Limb (tissue), 2 donors: Measurements from ENCODE around the gene TNFSF8.

Experiments
- DNase-seq, 2 donors: peaks; one replicate each; pipeline ENCODE4 v3.0.0-alpha.2; 2016; ENCODE audit errors: extremely low spot score in 2 of 2

Gene TNFSF8, protein sequence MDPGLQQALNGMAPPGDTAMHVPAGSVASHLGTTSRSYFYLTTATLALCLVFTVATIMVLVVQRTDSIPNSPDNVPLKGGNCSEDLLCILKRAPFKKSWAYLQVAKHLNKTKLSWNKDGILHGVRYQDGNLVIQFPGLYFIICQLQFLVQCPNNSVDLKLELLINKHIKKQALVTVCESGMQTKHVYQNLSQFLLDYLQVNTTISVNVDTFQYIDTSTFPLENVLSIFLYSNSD

DNA sequence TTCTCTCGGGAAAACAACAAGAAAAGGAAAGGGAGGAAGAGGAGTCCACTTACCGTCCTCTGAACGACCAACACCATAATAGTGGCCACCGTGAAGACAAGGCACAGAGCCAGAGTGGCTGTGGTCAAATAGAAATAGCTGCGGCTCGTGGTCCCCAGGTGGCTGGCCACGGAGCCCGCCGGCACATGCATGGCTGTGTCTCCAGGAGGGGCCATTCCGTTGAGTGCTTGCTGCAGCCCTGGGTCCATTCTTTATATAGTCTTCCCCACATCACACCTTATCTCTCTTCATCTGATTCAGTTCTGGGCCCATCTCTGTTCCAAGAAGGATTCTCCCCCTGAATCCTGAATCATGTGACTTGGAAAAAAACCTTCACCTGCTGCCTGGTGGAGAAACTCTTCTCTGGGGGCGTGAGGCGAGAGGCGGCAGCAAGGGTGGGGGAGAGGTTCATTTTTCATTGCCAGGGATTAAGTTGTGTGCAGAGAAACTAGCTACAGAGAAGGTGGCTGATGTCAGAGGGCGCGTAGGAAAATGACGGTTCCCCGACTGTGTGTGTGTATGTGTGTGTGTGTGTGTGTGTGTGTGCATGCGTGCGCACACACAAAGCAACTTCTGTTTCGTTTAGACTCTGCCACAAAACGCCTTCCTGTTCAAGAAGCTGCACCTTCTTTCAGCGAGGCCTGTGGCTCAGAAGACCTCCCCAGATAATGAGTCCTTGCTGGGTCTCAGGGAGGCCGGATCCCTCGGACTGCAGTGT, at the start of gene TNFSF8:
Gene TNFSF8 (minus strand): TSS at position 536 of the 757 bp plus-strand sequence. CDS start 288 bp downstream, at position 248.
- no peak for DNase-seq

DNA sequence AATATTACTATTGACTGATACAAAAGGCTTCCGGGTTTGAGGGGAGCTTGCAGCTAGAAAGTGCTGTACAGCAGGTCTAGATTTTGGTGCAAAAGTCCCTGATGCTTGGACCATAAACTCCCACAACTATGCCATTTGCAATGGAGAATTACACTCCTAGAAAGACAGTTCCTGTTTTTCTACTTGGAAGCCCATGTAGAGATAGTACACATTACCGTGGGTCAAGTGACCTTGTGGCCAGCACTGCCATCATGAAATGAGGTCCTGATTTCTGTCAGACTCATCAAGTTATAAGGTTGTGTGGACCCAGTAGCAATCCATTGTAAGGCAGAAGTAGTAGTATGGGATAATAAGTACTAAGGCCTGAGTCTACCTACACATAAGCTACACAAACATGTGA, 42.8 kb upstream of the TNFSF8 start:
- DNase-seq, result no peak

DNA sequence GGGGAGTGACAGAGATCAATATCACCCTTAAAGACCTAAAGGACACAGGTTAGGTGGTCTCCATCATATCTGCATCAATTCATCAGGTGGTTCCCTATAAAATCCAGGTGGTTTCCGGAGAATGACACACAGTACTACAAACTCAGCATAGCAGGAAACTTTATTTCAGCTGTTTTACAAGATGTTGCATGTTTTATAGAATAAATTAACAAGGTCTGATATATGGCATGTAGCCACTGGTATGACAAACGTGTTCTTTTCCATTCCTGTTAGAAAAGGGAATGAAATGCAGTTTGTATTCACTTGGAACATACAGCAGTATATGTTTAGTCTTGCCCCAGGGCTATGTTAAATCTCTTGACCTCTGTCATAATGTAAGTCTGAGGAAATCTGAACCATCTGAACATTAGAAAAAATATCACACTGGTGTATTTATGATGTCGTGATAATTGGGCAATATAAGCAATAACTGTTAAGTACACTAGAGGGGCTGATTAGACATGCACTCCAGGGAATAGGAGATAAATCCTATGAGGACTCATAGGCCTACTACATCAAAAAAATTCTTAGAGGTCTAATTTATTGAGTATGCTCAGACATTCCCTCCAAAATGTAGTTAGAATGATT, 42.2 kb upstream of the TNFSF8 start:
- DNase-seq, result no peak

DNA sequence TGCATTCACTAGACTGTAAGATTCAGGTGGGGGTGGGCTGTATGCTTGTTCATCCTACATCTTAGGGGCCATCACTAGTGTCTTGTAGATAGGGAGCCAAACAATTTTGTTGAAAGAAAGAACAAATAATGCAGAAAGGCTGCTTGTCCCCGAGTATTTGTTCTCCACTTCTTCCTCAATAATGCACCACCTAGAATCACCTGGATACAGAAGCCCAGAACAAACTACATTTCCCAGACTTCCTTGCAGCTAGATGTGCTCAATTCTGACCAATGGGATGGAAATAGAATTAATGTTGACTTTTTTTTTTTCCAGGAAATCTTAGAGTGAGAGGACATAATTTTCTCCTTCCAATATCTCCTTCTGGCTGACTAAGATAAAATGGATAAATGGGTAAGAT, 38.9 kb upstream of the TNFSF8 start:
- no peak for DNase-seq

DNA sequence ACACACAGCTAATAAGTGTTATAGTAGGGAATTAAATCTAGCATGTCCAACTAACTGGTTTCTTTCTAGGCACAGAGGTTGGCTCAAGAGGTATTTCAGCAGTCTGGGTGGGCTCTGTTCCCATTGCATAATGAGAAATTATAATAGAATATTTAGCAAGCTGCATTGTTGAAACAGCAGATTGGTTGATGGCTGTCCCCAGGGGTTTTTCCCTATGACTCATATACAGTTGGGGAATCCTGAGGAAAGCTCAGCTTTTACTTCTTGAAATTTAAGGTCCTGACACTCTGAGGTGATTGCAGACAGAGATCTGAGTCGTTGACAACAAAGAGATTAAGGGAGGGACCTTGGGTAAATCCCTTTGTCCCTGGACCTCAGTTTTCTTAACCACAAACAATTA, 38.3 kb upstream of the TNFSF8 start:
- DNase-seq, result no peak

DNA sequence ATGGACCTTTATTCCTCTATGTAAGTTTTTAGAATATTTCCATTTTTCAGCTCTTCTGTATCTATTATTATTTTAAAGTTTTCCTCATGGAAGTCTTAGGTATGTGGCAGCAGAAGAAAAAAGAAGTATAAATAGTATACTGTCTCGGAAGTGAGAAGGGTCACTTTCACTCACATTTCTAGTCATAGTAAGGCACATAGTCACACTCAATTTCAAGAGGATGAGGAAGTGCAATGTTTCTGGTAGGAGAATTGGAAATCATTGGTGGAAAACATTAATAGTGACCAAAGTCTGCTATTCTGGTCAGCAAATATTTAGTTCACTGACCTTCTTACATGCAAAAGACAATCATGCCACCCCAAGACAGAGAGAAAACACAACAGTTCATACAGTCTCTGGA, 35.2 kb upstream of the TNFSF8 start:
- no peak for DNase-seq

DNA sequence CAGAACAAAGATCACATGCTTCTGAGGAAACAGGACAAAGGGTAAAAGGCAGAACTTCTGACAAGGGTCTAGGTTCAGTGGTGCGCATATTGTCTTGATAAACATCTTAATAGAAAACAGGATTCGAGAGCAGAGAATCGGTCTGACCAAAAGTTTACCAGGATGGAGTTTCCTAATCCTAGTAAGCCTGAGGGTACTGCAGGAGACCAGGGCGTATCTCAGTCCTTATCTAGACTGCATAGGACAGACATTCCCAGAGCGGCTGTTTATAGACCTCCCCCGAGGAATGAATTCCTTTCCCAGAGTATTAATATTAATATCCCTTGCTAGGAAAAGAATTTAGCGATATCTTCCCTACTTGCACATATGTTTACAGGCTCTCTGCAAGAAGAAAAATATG, 32.4 kb upstream of the TNFSF8 start:
- no peak for DNase-seq

DNA sequence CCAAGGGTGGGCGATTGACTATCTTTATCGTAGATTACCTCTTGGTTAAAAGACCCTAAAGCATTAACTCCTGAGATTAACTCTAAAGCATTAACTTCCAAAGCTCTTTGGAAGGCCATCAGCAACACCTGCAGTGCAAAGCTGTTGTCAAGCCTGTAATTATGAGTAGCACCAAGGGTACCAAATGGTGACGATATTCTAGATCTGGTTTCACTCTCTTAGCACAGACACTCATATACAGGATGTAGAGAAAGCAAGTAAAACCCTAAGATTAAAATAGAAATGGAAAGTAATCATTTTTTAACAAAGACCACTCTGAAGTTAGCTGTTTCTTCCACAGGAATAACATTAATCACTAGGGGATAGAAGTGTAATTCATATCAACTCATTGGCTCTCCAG, 29.9 kb upstream of the TNFSF8 start:
- no peak for DNase-seq

DNA sequence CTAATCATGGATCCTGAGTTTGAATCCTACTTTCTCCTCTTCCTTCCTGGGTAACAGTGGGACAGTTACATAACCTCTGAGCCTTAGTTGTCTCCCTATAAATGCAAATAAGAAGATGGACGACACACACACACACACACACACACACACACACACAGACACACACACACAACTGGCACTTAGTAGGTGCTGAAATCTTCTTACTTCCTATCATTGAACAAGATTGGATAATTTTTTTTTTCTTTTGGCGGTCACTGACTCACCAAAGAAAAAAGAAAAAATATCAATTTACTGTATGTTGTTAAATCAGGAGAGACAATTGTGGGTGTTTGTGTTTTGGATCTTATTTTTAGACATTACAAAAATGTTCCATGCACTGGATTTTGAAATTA, 28.4 kb upstream of the TNFSF8 start:
- no peak for DNase-seq

DNA sequence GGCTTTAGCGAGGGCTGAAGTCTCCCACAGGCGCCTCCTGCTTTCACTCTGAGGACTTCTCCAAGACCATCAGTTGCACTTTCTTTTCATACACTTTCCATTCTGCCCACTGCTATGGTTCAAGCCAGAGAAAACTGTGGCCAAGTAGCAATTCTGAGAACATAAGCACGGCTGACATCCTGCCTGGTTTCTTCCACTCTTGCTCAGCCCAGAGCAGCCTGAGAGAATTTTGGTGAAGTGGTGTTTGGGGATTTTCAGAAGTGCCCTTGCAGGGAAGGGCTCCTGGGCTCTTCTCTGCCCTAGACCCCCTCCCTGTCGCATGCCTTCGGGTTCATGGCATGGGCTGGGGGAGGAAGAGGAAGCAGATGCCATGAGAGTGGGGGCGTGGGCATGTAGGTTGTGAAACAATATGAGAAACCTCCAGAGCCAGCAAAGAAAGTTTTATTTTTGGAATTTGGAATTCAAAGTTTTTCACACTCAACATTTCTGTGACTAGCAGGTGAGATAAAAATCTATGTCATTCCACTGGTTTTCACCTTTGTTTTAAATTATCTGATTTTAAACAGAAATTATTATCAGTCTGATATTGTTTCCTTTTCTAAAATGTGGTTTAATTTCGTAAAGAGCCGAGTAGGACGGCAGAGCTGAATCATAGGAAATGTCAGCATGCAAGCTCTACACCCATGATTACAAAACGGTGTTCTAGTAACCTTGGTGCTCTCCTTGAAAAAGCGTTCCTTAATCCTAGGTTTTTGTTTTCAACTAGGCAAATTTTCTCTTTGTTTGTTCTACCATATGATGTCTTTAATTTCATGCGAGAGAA, 27.8 kb upstream of the TNFSF8 start:
- no peak for DNase-seq

DNA sequence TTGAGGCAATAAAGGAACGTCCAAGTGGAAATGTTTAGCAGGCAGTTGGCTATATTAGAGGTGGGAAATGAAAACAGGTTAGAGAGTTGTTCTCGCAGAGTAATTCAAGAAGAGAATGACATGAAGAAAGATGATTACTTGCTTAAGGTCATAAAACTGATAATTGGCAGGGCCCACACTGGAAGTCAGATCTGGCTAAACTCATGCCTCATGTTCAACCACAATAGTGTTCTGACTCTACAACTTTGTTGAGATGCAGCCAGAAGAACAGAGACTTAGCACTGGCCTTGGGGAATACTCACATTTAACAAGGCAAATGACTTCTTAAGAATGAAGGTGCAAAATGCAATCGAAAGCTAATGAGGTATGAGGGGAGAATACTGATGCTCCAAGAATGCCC, 27.2 kb upstream of the TNFSF8 start:
- no peak for DNase-seq

DNA sequence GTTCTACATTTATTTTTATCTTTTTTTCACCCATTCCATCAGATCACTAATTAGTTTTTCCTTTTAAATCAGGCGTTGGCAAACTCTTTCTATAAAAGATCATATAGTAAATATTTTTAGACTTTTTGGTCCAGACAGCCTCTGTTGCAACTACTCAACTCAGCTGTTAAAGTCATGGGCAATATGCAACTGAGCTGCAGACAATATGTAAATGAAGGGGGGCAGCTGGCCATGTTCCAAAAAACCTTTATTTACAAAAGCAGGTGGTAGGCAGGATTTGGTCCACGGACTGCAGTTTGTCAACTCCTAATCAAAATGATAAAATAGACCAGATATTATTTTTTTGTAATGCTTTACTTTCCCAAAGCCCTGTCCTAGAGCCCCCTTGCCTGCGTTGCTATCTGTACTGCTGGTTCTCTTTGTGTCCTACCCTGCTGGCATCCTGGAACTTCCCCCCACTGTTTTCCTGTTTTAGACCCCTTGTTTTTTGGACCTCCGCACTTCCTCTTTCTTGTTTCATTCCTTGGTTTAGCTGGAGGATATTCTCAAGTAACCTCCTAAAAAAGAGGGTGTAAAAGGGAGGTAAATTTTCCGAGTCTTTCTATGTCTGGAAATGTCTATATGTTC, 24.7 kb upstream of the TNFSF8 start:
- DNase-seq, result no peak

DNA sequence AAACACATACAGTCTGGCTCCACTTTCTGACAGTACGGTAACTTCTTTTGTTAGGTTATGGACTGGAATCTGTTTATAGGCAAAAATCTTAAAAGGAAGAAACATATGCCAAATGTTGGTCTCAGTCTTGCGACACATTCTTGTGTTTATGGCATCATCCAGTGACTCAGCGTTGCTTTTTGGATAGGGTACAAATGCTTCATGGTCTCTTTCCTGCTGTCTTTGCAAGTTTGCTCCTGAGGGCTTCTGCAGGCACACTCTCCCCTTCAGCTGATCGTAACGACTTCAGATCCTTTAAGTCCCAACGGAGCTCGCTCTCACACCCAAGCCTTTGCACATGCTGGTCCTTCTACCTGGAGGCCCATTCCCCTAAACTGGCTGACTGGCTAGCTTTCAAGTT, 23.6 kb upstream of the TNFSF8 start:
- no peak for DNase-seq

DNA sequence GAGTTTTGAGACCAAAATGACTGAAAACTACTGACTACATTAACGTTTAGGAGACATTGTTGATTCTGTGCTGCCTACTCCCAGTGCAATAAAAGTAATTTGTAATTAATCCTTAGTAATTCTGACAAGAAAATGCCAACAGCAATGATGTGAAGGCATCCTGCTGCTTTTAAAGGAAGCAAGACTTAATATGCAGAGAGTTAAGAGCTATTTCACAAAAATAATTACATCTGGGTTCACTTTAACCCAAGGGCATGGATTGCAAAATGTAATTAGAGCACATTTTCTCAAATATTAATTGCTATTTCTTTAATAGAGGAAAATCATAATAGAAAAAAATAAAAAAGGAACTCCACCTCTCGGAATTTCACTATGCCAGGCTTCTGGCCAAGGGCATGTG, 22.7 kb upstream of the TNFSF8 start:
- no peak for DNase-seq

DNA sequence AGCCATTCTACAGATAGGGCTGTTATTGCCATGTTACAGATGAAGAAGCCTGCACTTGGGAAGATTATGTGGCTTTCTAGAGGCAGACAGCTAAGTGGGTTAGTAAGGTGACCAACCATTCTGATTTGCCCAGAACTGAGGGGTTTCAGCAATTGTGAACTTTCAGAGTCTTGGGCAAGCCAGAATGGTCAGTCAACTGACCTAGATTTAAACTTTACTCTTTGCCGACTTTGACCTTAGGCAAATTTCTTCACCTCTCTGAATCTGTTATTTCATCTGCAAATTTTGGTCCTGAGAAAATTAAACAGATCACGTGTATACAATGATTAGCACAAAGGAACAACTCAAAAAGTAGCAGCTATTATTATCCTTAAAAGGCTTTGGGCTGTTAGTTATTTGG, 20.4 kb upstream of the TNFSF8 start:
- DNase-seq, result no peak

DNA sequence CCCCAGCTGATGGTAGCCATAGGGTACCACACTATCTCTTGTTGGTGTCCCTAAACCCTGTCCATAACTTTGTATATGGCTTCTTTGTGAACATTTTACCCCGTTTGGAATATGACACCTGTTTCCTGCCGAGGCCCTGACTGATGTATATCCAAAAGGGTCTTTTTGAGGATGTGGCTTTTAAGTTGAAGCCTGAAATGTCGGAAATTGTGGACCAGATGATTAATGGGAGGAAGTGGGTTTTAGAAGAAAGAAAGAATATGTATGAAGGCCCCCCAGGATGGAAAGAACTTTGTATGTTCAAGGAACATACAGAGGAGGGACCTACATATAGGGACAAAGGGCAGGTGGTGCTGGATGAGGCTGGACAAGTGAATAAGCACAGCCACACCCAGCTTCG, 16.7 kb upstream of the TNFSF8 start:
- DNase-seq, result no peak

DNA sequence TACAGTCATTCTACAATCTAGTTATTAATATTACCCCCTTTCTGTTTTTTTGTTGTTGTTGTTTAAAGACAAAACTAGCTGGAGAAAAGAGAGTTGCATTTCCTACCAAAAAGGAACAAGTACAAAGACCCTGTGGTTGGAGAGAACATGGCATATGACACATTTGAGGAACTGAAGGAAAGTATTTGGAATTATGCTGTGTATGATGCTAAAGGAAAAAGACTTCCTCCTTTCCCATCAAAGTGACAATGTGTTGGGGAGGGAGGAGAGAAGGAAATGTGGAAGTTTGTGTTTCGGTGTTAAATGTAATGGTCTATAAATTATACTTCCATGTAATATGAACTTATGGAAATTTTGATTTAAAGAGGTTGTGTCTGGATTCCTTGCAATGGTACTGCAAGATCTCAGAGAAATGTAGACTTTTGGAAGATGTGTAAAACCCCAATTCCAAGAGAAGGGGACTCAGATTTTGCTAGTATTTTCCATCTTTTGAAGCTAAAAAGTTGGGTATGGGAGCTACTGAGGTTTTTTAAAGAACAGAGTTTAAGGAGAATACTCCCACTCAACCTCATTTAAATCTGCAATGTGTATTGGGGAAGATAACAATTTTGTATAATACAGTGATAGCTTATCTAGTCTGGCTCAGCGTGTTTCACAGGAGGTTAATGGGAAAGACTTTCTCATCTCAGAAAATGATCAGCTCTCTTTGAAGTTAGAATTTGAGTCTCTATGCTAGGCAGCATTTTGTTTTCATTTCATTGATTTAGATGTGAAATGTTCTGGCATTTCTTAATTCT, 15.4 kb upstream of the TNFSF8 start:
- no peak for DNase-seq

DNA sequence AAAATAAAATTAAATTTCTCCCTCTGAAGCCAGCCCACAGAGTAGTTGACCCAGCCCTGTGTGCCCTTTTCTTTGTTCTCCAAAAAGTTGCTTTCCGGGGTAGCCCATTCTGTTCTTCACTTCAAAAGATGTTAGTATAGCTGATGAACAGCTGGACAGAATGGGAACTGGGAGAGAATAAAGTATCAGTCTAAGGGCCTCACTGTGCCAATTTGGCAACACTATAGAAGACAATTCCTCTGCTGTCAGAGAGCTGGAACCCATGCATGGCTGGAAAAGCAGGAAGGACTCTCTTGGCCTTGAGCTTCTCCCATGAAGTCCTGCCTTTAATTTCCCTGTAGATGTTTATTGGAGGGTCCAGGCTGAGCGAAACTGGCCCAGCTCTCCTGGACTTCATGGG, 11.0 kb upstream of the TNFSF8 start:
- DNase-seq, result no peak

DNA sequence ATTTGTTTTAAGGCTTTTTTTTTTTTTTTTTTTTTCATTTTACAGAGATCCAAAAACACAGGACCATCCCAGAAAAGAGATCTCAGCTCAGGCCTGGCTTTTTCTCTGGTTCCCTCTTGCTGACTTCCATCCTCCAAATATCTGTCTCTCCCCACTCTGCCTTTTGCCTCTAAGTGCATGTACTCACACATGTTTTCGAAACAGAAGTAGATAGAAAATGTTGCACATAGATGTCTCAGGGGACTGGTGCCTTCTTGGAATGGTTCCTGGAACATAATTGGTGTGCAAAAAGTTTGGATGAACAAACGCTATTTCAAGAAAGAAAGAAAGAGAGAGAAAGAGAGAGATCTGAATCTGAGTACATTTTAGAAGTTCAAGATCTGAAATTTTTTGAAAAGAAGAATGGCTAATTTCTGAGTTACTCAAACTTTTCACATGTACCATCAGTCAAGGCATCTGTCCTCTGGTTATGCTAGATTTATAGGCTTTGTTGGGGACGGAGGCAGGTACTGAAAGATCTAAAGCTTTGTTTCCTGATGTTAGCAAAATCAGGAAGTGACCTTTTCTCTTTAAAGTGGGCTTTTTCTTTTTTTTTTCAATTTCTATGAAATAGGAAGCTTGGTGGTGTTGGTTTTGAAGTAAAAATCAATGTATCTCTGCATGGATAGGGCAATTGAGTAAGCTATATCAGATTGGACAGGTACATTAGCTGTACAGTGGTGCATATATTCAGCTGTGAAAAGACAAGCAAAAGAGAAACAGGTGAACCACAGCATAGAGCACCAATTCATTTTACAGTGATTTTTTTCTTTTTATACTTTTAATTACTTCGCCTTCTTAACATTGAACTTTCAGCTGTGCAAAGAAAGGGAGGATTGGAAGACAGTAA, 8.5 kb upstream of the TNFSF8 start:
- DNase-seq, result peak in 1 of 2 donors; percentile 17

DNA sequence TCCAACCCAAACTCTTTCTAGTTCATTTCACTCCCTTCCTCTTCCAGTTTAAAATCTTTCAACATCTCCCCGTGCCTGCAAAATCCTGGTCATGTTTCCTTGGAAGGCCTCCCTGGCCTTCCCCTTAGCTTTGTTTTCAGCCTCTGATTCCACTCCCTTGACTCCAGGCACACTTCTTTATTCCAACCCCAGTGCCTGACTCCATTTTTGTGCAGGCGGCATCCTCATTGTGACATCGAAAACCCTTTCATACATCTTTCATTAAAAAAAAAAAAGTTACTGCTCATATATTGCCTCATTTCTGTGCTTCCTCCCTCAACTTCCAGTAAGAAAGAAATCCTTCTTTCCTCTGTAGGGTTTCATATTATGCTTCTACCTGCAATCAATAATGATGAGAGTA, 7.1 kb upstream of the TNFSF8 start:
- no peak for DNase-seq
